GM23338 (cell line): ENCODE results near the gene RNF151. TPM values are rescaled to one million over a fixed set of nuclear protein-coding genes. Genes with fewer than 3 reads are reported as not detected.

ENCODE experiments used
- ATAC-seq: fragments of 200-7000 bp; cut with Tn5 transposase; 3 replicates; pipeline ENCODE4 v1.9.1; 2020
- DNase-seq: peaks from one replicate; pipeline ENCODE4 v3.0.0-alpha.2; 2015; ENCODE audit warnings: low spot score
- H2AFZ ChIP-seq: fragments of 200-600 bp; sonication (generic); 2 replicates; pipeline ENCODE4 v1.8.0; 2016; ENCODE audit warnings: antibody characterized with exemption, mild to moderate bottlenecking, moderate library complexity
- H3F3A ChIP-seq: fragments of 200-600 bp; sonication (generic); replicated peaks from 2 replicates; pipeline ENCODE4 v1.8.0; 2017; ENCODE audit warnings: antibody characterized with exemption, mixed run types, low read depth
- H3K27ac ChIP-seq: fragments of 200-600 bp; sonication (generic); 2 replicates; pipeline ENCODE4 v1.6.1; 2016; ENCODE audit warnings: low read depth
- H3K27me3 ChIP-seq: fragments of 200-600 bp; sonication (generic); 2 replicates; pipeline ENCODE4 v1.8.0; 2016; ENCODE audit warnings: mild to moderate bottlenecking, mixed run types, moderate library complexity; ENCODE audit not compliant: insufficient read depth
- H3K36me3 ChIP-seq: fragments of 200-600 bp; sonication (generic); 2 replicates; pipeline ENCODE4 v1.8.0; 2016; ENCODE audit warnings: mild to moderate bottlenecking; ENCODE audit not compliant: insufficient read depth
- H3K4me1 ChIP-seq: fragments of 200-600 bp; sonication (generic); 2 replicates; pipeline ENCODE4 v1.8.0; 2016; ENCODE audit warnings: mild to moderate bottlenecking, moderate library complexity; ENCODE audit not compliant: insufficient read depth
- H3K4me2 ChIP-seq: fragments of 200-600 bp; sonication (generic); 2 replicates; pipeline ENCODE4 v1.7.1; 2017; ENCODE audit warnings: mixed run types
- H3K4me3 ChIP-seq: fragments of 200-600 bp; sonication (generic); 2 replicates; pipeline ENCODE4 v1.6.1; 2016; ENCODE audit warnings: mixed run types
- H3K79me2 ChIP-seq: fragments of 200-600 bp; sonication (generic); replicated peaks from 2 replicates; pipeline ENCODE4 v1.8.0; 2017; ENCODE audit warnings: mild to moderate bottlenecking; ENCODE audit not compliant: insufficient read depth
- H3K9me2 ChIP-seq: fragments of 200-600 bp; sonication (generic); 2 replicates; pipeline ENCODE4 v1.8.0; 2017; ENCODE audit not compliant: insufficient read depth
- H4K20me1 ChIP-seq: fragments of 200-600 bp; sonication (generic); replicated peaks from 2 replicates; pipeline ENCODE4 v1.8.0; 2017; ENCODE audit warnings: mild to moderate bottlenecking; ENCODE audit not compliant: insufficient read depth
- H3K27ac Mint-ChIP-seq: 2 replicates; pipeline ENCODE4 v1.8.0; 2020; ENCODE audit warnings: inconsistent platforms, mild to moderate bottlenecking, moderate library complexity, mixed read lengths
- H3K27me3 Mint-ChIP-seq: 3 replicates; pipeline ENCODE4 v1.8.0; 2022; ENCODE audit warnings: low read depth, mild to moderate bottlenecking, moderate library complexity, mixed read lengths, inconsistent platforms; ENCODE audit not compliant: insufficient read depth, poor library complexity
- H3K36me3 Mint-ChIP-seq: 3 replicates; pipeline ENCODE4 v1.8.0; 2021; ENCODE audit warnings: low read depth, mild to moderate bottlenecking, inconsistent platforms, moderate library complexity, mixed read lengths
- H3K4me1 Mint-ChIP-seq: 3 replicates; pipeline ENCODE4 v1.8.0; 2020; ENCODE audit warnings: mild to moderate bottlenecking, inconsistent platforms, mixed read lengths
- H3K4me3 Mint-ChIP-seq: 3 replicates; pipeline ENCODE4 v1.8.0; 2021; ENCODE audit warnings: moderate library complexity, mild to moderate bottlenecking, inconsistent platforms, mixed read lengths
- H3K9me3 Mint-ChIP-seq: 3 replicates; pipeline ENCODE4 v1.8.0; 2020; ENCODE audit warnings: moderate library complexity, mild to moderate bottlenecking, inconsistent platforms, mixed read lengths
- ETS1 ChIP-seq: IDR thresholded peaks from 2 replicates; pipeline ENCODE4 v1.6.1; 2016; ENCODE audit warnings: antibody characterized with exemption
- EZH2 ChIP-seq: fragments of 200-600 bp; sonication (generic); IDR thresholded peaks from one replicate; pipeline ENCODE4 v1.8.0; 2017; ENCODE audit warnings: antibody characterized with exemption, mild to moderate bottlenecking, low read depth; ENCODE audit not compliant: unreplicated experiment
- EZH2phosphoT487 ChIP-seq: fragments of 200-600 bp; sonication (generic); IDR thresholded peaks from one replicate; pipeline ENCODE4 v1.8.1; 2018; ENCODE audit warnings: antibody characterized with exemption; ENCODE audit not compliant: unreplicated experiment
- JUNB ChIP-seq: IDR thresholded peaks from one replicate; pipeline ENCODE4 v1.6.1; 2016; ENCODE audit warnings: antibody characterized with exemption; ENCODE audit not compliant: unreplicated experiment
- NANOG ChIP-seq: IDR thresholded peaks from 2 replicates; pipeline ENCODE4 v1.6.1; 2016; ENCODE audit warnings: antibody characterized with exemption, borderline replicate concordance
- POLR2AphosphoS5 ChIP-seq: IDR thresholded peaks from 2 replicates; pipeline ENCODE4 v1.6.1; 2016; ENCODE audit warnings: antibody characterized with exemption, low read depth
- REST ChIP-seq: IDR thresholded peaks from one replicate; pipeline ENCODE4 v1.6.1; 2018; ENCODE audit warnings: antibody characterized with exemption; ENCODE audit not compliant: unreplicated experiment
- STAT1 ChIP-seq: IDR thresholded peaks from one replicate; pipeline ENCODE4 v1.6.1; 2016; ENCODE audit warnings: antibody characterized with exemption; ENCODE audit not compliant: unreplicated experiment
- ZNF462 ChIP-seq: fragments of 250-450 bp; sonication (Bioruptor Pico); IDR thresholded peaks from 2 replicates; pipeline ENCODE4 v1.5.0; 2020; ENCODE audit warnings: mild to moderate bottlenecking, moderate library complexity
- polyA plus RNA-seq: library from polyadenylated mRNA; unstranded; fragments of >200 nt; fragmentation: Nextera tagmentation; extraction: Ambion mirVana; gene quantifications from 2 replicates; pipeline ENCODE4 v1.2.1, GENCODE V29; 2016
- total RNA-seq: library from RNA; depleted of rRNA; stranded (reverse); fragments of >200 nt; shearing (Covaris generic); gene quantifications from 2 replicates; pipeline ENCODE4 v1.2.3, GENCODE V29; 2014

The RNF151 gene
- total and polyA plus RNA-seq, 2 experiments from 2014 or later: not detected

GRCh38 chr16:1917056-1917664, 49.5 kb upstream of the RNF151 start:
- H2AFZ ChIP-seq: no peak overlapping the region; the same call in 1 of the 2 replicates
- 0 out of 2 replicates have a peak, but pooled peaks cover 6% of the 10 kb centered on the region for H3F3A ChIP-seq
- H3K79me2 ChIP-seq: no peaks in the 10 kb centered on the region
- Mint-ChIP-seq H3K4me1 (peaks cover 31% of the 10 kb centered on the region), H3K27me3 (peaks cover 75% of the 10 kb centered on the region), H3K9me3 (no peaks in the 10 kb centered on the region), H3K27ac (no peak overlapping the region), H3K36me3 (no peaks in the 10 kb centered on the region; the same call in 2 of the 3 replicates), H3K4me3 (peak overlapping the region; percentile 66)
- H4K20me1 ChIP-seq: no peaks in the 10 kb centered on the region
- no peaks in the 10 kb centered on the region for H3K36me3 ChIP-seq
- H3K27ac ChIP-seq: no peak overlapping the region
- peak overlapping the region; percentile 54 for H3K4me3 ChIP-seq
- H3K27me3 ChIP-seq: peaks cover 66% of the 10 kb centered on the region
- DNase-seq: no peak
- H3K4me2 ChIP-seq: peak overlapping the region; percentile 82
- peaks cover 27% of the 10 kb centered on the region for H3K4me1 ChIP-seq
- no peaks in the 10 kb centered on the region for H3K9me2 ChIP-seq
- TF ChIP-seq EZH2: no peak
- TF ChIP-seq ZNF462: no peak
- no peak for TF ChIP-seq JUNB
- TF ChIP-seq REST: no peak
- no peak for TF ChIP-seq POLR2AphosphoS5
- TF ChIP-seq STAT1: no peak
- no peak for TF ChIP-seq ETS1
- TF ChIP-seq NANOG: no peak
- no peak for TF ChIP-seq EZH2phosphoT487
- ATAC-seq: no peak; the same call in 2 of the 3 replicates
